NT2/D1 (cell line): Measurements from ENCODE around the gene BEAN1.

Experiments used
- DNase-seq: peaks from one replicate; pipeline ENCODE4 v3.0.0-alpha.2; 2011; ENCODE audit warnings: low read depth, low spot score
- H3K27me3 ChIP-seq: 2 replicates; pipeline ENCODE4 v1.6.0; 2011; ENCODE audit warnings: mild to moderate bottlenecking; ENCODE audit not compliant: insufficient read length, insufficient read depth
- H3K36me3 ChIP-seq: 2 replicates; pipeline ENCODE4 v1.6.1; 2011; ENCODE audit warnings: mild to moderate bottlenecking, low read length, mixed read lengths; ENCODE audit not compliant: insufficient read depth, insufficient read length
- H3K4me1 ChIP-seq: 2 replicates; pipeline ENCODE4 v1.5.1; 2011; ENCODE audit not compliant: insufficient read depth, insufficient read length
- H3K4me3 ChIP-seq: 2 replicates; pipeline ENCODE4 v1.5.1; 2011; ENCODE audit warnings: low read depth; ENCODE audit not compliant: insufficient read length
- H3K9ac ChIP-seq: 2 replicates; pipeline ENCODE4 v1.6.0; 2011; ENCODE audit warnings: low read depth; ENCODE audit not compliant: insufficient read length
- H3K9me3 ChIP-seq: 2 replicates; pipeline ENCODE4 v1.5.1; 2011; ENCODE audit warnings: mild to moderate bottlenecking, low read length; ENCODE audit not compliant: insufficient read depth
- SUZ12 ChIP-seq: IDR thresholded peaks from 2 replicates; pipeline ENCODE4 v1.6.1; 2011; ENCODE audit not compliant: insufficient read length, insufficient read depth; ENCODE audit errors: extremely low read depth
- YY1 ChIP-seq: IDR thresholded peaks from 2 replicates; pipeline ENCODE4 v1.6.1; 2011; ENCODE audit not compliant: insufficient read length, insufficient read depth
- ZNF274 ChIP-seq: IDR thresholded peaks from 2 replicates; pipeline ENCODE4 v1.6.1; 2011; ENCODE audit warnings: mild to moderate bottlenecking, low read depth, low read length

Gene BEAN1

DNA sequence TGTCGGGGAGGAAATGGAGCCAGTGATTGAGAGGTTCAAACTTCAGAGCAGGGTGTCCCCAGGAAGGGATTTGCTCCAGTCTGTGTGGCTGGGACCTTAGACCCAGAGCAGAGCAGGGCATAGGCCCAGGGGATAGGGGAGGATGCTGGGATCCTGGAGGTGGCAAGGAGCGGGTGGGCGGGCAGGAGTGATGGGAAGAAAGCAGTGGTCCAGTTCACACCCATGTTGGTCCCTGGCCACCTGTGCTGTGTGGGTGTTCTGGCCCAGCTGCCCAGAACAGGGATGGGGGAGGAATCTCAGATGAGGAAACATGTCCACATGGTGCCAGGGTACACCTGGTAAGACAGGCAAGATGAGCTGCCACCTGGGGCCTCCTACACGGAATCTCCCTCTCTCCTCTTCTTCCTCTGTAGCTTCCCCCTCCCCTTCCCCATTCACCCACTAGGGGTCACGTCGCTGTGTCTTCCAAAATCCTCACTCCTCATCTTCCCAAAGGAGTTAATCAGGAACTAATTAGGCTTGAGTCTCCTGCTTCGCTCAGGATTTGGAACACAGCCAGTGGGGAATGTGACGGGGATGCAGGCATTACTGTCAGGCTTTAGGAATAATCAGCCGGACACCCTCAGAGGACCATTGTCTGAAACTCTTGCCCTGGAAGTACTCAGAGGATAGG, 2.3 kb downstream of the BEAN1 start:
- Histone ChIP-seq H3K4me3 (no peak overlapping the region), H3K9ac (no peak overlapping the region), H3K9me3 (no peaks in the 10 kb centered on the region), H3K4me1 (peaks cover 28% of the 10 kb centered on the region), H3K36me3 (no peaks in the 10 kb centered on the region), H3K27me3 (peaks cover 56% of the 10 kb centered on the region)
- no peak for DNase-seq
- TF ChIP-seq SUZ12: no peak
- no peak for TF ChIP-seq ZNF274

- H3K9me3 ChIP-seq: no peaks in the 10 kb centered on the region
- H3K27me3 ChIP-seq: peaks cover 48% of the 10 kb centered on the region
- no peak overlapping the region for H3K4me3 ChIP-seq
- H3K36me3 ChIP-seq: no peaks in the 10 kb centered on the region
- H3K4me1 ChIP-seq: peaks cover 36% of the 10 kb centered on the region
- H3K9ac ChIP-seq: no peak overlapping the region
- TF ChIP-seq YY1 (no peak), SUZ12 (no peak), ZNF274 (no peak)
- DNase-seq: no peak
Observed at GRCh38 chr16:66430214-66430613, 3.1 kb downstream of the BEAN1 start.

DNA sequence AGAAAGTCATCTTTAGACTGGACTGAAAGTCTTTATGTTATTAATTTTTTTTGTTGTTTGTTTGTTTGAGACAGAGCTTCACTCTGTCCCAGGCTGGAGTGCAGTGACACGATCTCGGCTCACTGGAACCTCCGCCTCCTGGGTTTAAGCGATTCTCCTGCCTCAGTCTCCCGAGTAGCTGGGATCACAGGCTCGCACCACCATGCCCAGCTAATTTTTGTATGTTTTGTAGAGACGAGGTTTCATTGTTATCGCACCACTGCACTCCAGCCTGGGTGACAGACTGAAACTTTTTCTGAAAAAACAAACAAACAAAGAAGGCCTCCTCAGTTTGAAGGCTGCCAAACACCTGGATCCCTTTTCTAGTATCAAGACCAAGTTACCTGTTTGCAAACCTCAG, 4.7 kb downstream of the BEAN1 start:
- Histone ChIP-seq H3K9me3 (no peaks in the 10 kb centered on the region), H3K27me3 (peaks cover 34% of the 10 kb centered on the region)
- TF ChIP-seq SUZ12: no peak
- TF ChIP-seq YY1: no peak
- TF ChIP-seq ZNF274: no peak

DNA sequence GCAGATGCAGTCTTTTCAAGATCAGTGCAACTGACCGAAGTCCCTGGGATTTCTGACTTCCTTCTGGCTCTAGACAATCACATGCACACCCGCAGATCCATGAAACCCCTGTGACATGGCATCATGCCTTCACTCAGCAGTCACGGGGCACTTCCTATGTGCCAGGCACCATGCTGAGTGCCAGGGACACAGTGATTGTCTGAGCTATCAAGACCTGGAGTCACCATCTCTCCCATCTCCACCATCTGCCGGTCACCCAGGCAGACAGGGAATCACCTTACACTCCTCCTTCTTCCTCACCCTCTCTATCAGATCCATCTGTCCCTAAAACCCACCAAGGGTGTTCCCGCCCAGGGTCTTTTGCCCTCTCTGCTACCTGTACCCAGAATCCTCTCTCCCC, 5.3 kb downstream of the BEAN1 start:
- no peak for TF ChIP-seq SUZ12
- no peak for TF ChIP-seq ZNF274
- TF ChIP-seq YY1: no peak
- peaks cover 32% of the 10 kb centered on the region for H3K27me3 ChIP-seq
- H3K9me3 ChIP-seq: no peaks in the 10 kb centered on the region
- peaks cover 36% of the 10 kb centered on the region for H3K4me1 ChIP-seq
- no peaks in the 10 kb centered on the region for H3K36me3 ChIP-seq
- H3K4me3 ChIP-seq: no peak overlapping the region
- DNase-seq: no peak
- H3K9ac ChIP-seq: no peak overlapping the region

More for the DNA sequence above, 4.7 kb downstream of the BEAN1 start:
- Histone ChIP-seq H3K4me1 (peaks cover 34% of the 10 kb centered on the region), H3K9ac (no peak overlapping the region), H3K36me3 (no peaks in the 10 kb centered on the region), H3K4me3 (no peak overlapping the region)
- no peak for DNase-seq

DNA sequence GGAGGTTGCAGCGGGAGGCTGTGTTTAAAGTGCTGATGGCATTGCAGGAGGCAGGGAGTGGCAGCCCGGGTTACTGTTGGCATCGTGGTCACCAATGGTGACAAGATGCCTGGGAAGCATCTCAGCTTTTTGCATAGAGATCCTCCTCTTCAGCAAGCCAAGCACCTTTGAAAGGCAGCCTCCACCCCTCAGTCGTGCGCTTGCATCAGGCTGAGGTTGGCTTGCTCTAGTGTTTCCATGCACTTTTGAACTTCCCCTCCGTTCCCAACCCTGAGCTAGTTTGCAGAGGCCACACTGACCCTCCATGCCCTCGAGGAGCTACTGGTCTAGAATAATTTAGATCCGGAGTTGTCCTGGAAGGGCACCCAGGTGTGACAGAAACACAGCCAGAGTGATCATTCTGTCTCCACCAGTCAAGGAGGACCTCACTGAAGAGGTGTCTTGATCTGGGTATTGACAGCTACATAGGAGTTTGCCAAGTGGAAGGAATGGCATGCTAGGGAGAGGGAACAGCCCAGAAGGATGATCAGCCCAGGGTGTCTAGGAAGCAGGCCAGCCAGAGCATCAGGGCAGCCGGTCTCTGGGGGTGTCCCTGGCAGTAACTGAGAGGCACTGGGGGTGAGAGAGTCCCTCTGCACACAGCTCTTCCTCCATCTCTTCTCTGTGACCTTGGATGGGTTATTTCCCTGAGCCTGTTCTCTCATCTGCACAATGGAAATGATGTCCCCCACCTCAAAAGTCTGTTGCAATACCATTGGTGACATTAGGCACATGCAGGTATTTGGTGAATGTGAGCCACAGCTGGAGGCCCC, 7.7 kb downstream of the BEAN1 start:
- TF ChIP-seq SUZ12 (no peak), YY1 (no peak)
- Histone ChIP-seq H3K27me3 (peaks cover 8% of the 10 kb centered on the region), H3K9me3 (no peaks in the 10 kb centered on the region), H3K4me1 (peaks cover 29% of the 10 kb centered on the region), H3K36me3 (no peaks in the 10 kb centered on the region), H3K4me3 (no peak overlapping the region), H3K9ac (no peak overlapping the region)
- peak; percentile 56 for DNase-seq

DNA sequence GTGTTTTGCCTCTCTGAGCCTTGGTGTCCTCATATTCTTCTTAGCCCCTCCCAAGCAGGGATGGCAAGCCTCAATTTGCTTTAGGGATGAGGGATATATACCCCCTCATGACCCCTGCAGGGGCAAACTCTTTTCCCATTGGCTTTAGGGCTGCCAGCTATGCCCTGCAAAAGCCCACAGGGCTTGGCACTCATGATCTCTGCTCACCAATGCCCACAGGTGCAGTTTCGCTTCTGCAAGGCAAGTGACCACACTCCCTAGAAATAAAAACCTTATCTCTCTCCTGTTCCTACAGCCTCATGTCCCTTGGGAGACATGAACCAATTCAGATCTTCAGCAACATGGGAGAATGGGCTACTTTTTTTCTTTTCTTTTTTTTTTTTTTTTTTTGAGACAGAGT, 8.8 kb downstream of the BEAN1 start:
- no peak for DNase-seq
- no peaks in the 10 kb centered on the region for H3K27me3 ChIP-seq
- TF ChIP-seq SUZ12 (no peak), ZNF274 (no peak), YY1 (no peak)

DNA sequence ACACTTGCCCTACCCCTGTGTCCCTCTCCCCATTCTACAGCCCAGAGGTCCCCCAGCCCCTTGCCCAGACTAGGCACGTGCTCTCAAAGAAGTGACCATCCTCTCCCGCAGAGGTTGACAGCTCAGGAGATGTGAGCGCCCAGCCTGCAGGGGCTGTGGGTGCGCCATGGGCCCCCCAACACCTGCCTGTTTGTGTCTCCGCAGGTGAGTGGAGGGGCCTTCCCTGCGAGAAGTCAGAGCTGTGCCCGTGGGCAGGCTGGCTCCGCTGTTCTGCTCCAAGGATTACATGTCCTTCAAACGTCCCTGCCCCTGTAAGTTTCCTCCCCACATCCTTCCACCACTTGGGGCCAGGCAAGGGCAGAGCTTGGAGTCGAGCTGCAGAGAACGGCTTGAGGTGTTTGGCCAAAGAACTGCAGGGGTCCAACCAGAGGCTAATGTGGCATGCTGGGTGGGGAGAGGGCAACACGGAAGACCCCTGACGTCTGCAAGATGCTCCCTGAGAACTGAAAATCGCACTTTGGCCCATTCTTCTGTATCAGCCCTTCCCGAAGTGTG, 10.4 kb downstream of the BEAN1 start:
- H3K27me3 ChIP-seq: no peaks in the 10 kb centered on the region
- no peak for TF ChIP-seq ZNF274
- no peak for TF ChIP-seq SUZ12
- no peak for TF ChIP-seq YY1
- H3K4me3 ChIP-seq: no peak overlapping the region
- peaks cover 28% of the 10 kb centered on the region for H3K4me1 ChIP-seq
- H3K9me3 ChIP-seq: no peaks in the 10 kb centered on the region
- no peak overlapping the region for H3K9ac ChIP-seq
- H3K36me3 ChIP-seq: no peaks in the 10 kb centered on the region
- no peak for DNase-seq

More for the DNA sequence above, 8.8 kb downstream of the BEAN1 start:
- H3K9me3 ChIP-seq: no peaks in the 10 kb centered on the region
- no peak overlapping the region for H3K9ac ChIP-seq
- H3K4me3 ChIP-seq: no peak overlapping the region
- H3K4me1 ChIP-seq: peaks cover 29% of the 10 kb centered on the region
- no peaks in the 10 kb centered on the region for H3K36me3 ChIP-seq
